HEK293T (cell line): Measurements from ENCODE around the gene TWIST2.

Experiments used
- CTCF ChIA-PET: fragments of 350-600 bp; formaldehyde crosslinking; extraction: SDS; loops from one replicate; lab custom pipeline; 2021; ENCODE audit warnings: antibody characterized with exemption, inconsistent platforms; lab: Yijun Ruan, JAX
- POLR2A ChIA-PET: fragments of 350-600 bp; formaldehyde crosslinking; extraction: SDS; loops from one replicate; lab custom pipeline; 2020; ENCODE audit warnings: antibody characterized with exemption, inconsistent platforms; lab: Yijun Ruan, JAX
- DNase-seq: peaks from one replicate; pipeline ENCODE4 v3.0.0; 2012; ENCODE audit warnings: mixed read lengths; ENCODE audit errors: extremely low spot score
- ARNT ChIP-seq: fragments of 450-650 bp; IDR thresholded peaks from 2 replicates; pipeline ENCODE4 v1.6.1; 2017; ENCODE audit warnings: mild to moderate bottlenecking
- BHLHE40 ChIP-seq: fragments of 450-650 bp; IDR thresholded peaks from 2 replicates; pipeline ENCODE4 v1.6.1; 2016; ENCODE audit warnings: mild to moderate bottlenecking, moderate library complexity, borderline replicate concordance
- CTBP1 ChIP-seq: fragments of 450-650 bp; IDR thresholded peaks from 2 replicates; pipeline ENCODE4 v1.6.1; 2016; ENCODE audit warnings: borderline replicate concordance
- ELF4 ChIP-seq: fragments of 450-650 bp; IDR thresholded peaks from 2 replicates; pipeline ENCODE4 v1.6.1; 2017; ENCODE audit warnings: antibody characterized with exemption
- FOXA1 ChIP-seq: fragments of 450-650 bp; IDR thresholded peaks from 2 replicates; pipeline ENCODE4 v1.6.1; 2016; ENCODE audit warnings: mild to moderate bottlenecking
- FOXK2 ChIP-seq: fragments of 450-650 bp; IDR thresholded peaks from 2 replicates; pipeline ENCODE4 v1.6.1; 2016; ENCODE audit warnings: mild to moderate bottlenecking
- FOXM1 ChIP-seq: fragments of 450-650 bp; IDR thresholded peaks from 2 replicates; pipeline ENCODE4 v1.6.1; 2017; ENCODE audit warnings: mild to moderate bottlenecking, borderline replicate concordance
- HDGF ChIP-seq: fragments of 450-650 bp; IDR thresholded peaks from 2 replicates; pipeline ENCODE4 v1.6.1; 2017; ENCODE audit warnings: antibody characterized with exemption, borderline replicate concordance
- L3MBTL2 ChIP-seq: fragments of 450-650 bp; conservative IDR thresholded peaks from 2 replicates; pipeline ENCODE4 v1.6.1; 2016; ENCODE audit warnings: mild to moderate bottlenecking
- LEF1 ChIP-seq: fragments of 450-650 bp; IDR thresholded peaks from 2 replicates; pipeline ENCODE4 v1.6.1; 2017; ENCODE audit warnings: mild to moderate bottlenecking, borderline replicate concordance
- NFRKB ChIP-seq: fragments of 450-650 bp; IDR thresholded peaks from 2 replicates; pipeline ENCODE4 v1.6.1; 2016; ENCODE audit warnings: mild to moderate bottlenecking, moderate library complexity
- SP1 ChIP-seq: fragments of 450-650 bp; IDR thresholded peaks from 2 replicates; pipeline ENCODE4 v1.6.1; 2017
- SUZ12 ChIP-seq: fragments of 450-650 bp; IDR thresholded peaks from 2 replicates; pipeline ENCODE4 v1.6.1; 2016; ENCODE audit warnings: mild to moderate bottlenecking
- TARDBP ChIP-seq: fragments of 450-650 bp; IDR thresholded peaks from 2 replicates; pipeline ENCODE4 v1.6.1; 2016
- ZNF384 ChIP-seq: fragments of 450-650 bp; IDR thresholded peaks from 2 replicates; pipeline ENCODE4 v1.6.1; 2016
- TF ChIP-seq, protein P1 (sequence below): fragments of 450-650 bp; IDR thresholded peaks from 2 replicates; pipeline ENCODE4 v1.6.1; 2016

TWIST2 gene

DNA sequence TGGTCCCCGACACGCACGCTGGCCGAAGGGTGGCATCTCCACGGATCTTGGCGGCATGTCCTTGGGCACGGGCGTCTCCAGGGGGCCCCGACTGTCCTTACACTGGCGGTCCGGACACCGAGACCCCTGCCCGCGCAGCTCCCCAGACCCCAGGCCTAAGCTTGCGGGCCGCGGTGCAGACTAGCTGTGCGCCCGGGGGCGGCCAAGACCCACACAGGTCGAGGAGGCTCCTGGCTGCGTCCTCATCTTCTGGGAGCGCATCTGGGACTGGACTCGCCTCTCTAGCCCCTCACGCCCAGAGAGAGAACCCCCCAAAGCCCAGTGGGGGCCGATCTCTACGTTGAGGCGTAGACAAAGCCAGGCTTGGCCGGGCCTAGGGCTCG, 475 bp upstream of the TWIST2 start:
- TF ChIP-seq, protein P1, sequence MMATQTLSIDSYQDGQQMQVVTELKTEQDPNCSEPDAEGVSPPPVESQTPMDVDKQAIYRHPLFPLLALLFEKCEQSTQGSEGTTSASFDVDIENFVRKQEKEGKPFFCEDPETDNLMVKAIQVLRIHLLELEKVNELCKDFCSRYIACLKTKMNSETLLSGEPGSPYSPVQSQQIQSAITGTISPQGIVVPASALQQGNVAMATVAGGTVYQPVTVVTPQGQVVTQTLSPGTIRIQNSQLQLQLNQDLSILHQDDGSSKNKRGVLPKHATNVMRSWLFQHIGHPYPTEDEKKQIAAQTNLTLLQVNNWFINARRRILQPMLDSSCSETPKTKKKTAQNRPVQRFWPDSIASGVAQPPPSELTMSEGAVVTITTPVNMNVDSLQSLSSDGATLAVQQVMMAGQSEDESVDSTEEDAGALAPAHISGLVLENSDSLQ: no peak
- TF ChIP-seq ZNF384 (no peak), FOXK2 (no peak), ARNT (no peak), FOXA1 (no peak), LEF1 (no peak), ELF4 (no peak), BHLHE40 (no peak), HDGF (no peak), L3MBTL2 (no peak)
- ChIA-PET POLR2A (interaction anchor here (1.0 to 1.8 kb wide), 3 partner anchors 16 to 43 kb away, joined by 3 to 10 read pairs (median 3); no protein-coding TSS in a partner anchor), CTCF (no interaction called here)
- no peak for DNase-seq

- no peak for TF ChIP-seq ZNF384
- no peak for TF ChIP-seq HDGF
- TF ChIP-seq FOXK2: no peak
- TF ChIP-seq L3MBTL2: no peak
- TF ChIP-seq LEF1: no peak
- no peak for TF ChIP-seq CTBP1
- no peak for TF ChIP-seq FOXM1
- TF ChIP-seq, protein P1: no peak
- no peak for TF ChIP-seq ELF4
- no peak for TF ChIP-seq SP1
- no peak for TF ChIP-seq BHLHE40
- no peak for TF ChIP-seq FOXA1
- TF ChIP-seq ARNT: no peak
- no peak for TF ChIP-seq NFRKB
- TF ChIP-seq SUZ12: no peak
- no peak for TF ChIP-seq TARDBP
- ChIA-PET CTCF (no interaction called here), POLR2A (interaction anchor here (1.0 to 1.8 kb wide), 2 partner anchors 14 to 44 kb away, joined by 3 to 10 read pairs; no protein-coding TSS in a partner anchor)
- DNase-seq: no peak
Measured at GRCh38 chr2:238848691-238848975, 748 bp downstream of the TWIST2 start.

GRCh38 chr2:238848976-238849853, 1.3 kb downstream of the TWIST2 start:
- no peak for DNase-seq
- CTCF ChIA-PET: no interaction called here
- TF ChIP-seq HDGF (no peak), FOXM1 (no peak), NFRKB (no peak), L3MBTL2 (no peak), SP1 (no peak), FOXA1 (no peak), ARNT (no peak), FOXK2 (no peak), ELF4 (no peak), LEF1 (no peak), BHLHE40 (no peak), SUZ12 (no peak), ZNF384 (no peak), TARDBP (no peak), CTBP1 (no peak)
- TF ChIP-seq, protein P1: no peak
- POLR2A ChIA-PET: no interaction called here

- ChIA-PET CTCF (no interaction called here), POLR2A (no interaction called here)
- no peak for TF ChIP-seq CTBP1
- no peak for TF ChIP-seq SP1
- no peak for TF ChIP-seq ZNF384
- no peak for TF ChIP-seq FOXM1
- DNase-seq: no peak
Measured at GRCh38 chr2:238850091-238850490, 2.2 kb downstream of the TWIST2 start.

DNA sequence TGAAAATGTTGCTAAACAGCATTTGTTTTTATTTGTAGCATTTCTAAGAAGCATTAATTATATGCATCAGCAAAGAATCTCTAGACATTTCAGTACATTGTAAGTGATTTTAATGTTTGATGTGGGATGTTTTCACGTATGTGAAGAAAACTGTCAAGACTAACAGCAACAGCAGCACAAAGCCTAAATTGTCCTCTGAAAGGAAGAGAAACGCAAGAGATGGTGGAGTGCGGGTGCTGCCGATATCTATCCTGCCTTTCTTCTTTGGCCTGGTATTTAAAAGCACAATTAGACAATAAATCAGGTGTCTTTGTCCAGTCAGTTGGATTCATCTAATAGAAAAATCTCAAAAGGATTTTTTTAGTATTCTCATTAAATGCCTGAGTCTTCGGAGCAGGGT, 3.1 kb downstream of the TWIST2 start:
- DNase-seq: no peak
- ChIA-PET CTCF (no interaction called here), POLR2A (no interaction called here)
- TF ChIP-seq TARDBP (no peak), SUZ12 (no peak), NFRKB (no peak), BHLHE40 (no peak), FOXK2 (no peak), FOXM1 (no peak), LEF1 (no peak), CTBP1 (no peak), ZNF384 (no peak)
- TF ChIP-seq, protein P1: no peak

- TF ChIP-seq ARNT (no peak), L3MBTL2 (no peak), NFRKB (no peak), LEF1 (no peak), TARDBP (no peak), FOXA1 (no peak), FOXK2 (no peak), ELF4 (no peak), ZNF384 (no peak), CTBP1 (no peak), SP1 (no peak), HDGF (no peak), FOXM1 (no peak)
- TF ChIP-seq, protein P1: no peak
- DNase-seq: no peak
- POLR2A ChIA-PET: no interaction called here
- CTCF ChIA-PET: interaction anchor here (0.7 kb wide), 1 partner anchor 276 kb away, joined by 6 read pairs; no protein-coding TSS in a partner anchor
Measured at GRCh38 chr2:238851761-238852160, 3.9 kb downstream of the TWIST2 start.
